ENCODE results near the gene LGALS4. TPM values are rescaled to one million over a fixed set of nuclear protein-coding genes. Genes with fewer than 3 reads are reported as not detected.
"Not testable (repeated sequence)": the region's sequence is repeated elsewhere in the genome, so short reads cannot be mapped to it uniquely, and the experiment has no call there.

The LGALS4 gene
- total RNA-seq, 2 donors from 2014 or later = 0.59 to 0.66 TPM

DNA sequence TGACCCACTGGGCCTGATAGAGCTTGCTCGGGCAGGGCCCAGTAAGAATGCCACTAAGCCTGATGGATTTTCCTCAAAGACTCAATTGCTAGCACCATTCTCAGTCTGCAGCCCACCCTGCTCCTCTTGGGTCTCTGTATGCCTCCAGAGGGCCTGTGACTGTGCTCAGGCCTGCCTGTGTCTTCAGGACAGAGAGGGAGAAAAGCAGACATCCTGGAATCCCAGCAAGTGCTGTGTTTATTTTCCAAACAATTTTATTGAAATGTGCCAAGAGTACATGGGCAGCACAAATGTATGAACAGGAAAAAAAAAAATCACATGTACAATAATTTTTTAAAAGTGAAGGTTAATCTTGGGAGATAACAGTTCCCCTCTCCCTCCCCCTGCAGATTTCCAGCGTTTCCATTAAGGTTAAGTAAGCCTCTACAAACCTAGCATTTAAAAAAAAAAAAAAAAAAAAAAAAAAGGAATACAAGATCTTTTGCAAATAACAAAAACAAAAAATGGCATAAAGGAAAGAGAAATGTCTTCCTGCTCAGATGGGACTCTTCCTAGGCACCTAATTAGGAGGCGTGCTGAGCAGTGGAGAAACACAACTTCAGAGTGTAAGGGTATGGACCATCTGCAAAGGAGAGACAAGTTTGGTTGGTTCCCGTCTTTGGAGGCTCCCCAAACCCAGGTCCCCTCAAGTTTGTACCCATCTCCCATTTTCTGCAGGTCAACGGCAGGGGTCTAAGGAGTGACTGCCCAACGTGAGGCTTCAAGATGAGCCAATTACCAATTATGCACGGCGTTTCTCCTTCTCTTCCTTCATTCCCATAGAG is 23.6 kb upstream of the LGALS4 start:
- H3K9me3 Mint-ChIP-seq = no peaks in the 10 kb centered on the region
- no peak for ATAC-seq
- H3K36me3 Mint-ChIP-seq = peaks cover 30 to 35% of the 10 kb centered on the region in 2 donors
- DNase-seq (ENCODE audit: low spot score in 2 of 2) = no peak
- peak overlapping the region; percentile 60 to 64 for H3K27ac Mint-ChIP-seq

DNA sequence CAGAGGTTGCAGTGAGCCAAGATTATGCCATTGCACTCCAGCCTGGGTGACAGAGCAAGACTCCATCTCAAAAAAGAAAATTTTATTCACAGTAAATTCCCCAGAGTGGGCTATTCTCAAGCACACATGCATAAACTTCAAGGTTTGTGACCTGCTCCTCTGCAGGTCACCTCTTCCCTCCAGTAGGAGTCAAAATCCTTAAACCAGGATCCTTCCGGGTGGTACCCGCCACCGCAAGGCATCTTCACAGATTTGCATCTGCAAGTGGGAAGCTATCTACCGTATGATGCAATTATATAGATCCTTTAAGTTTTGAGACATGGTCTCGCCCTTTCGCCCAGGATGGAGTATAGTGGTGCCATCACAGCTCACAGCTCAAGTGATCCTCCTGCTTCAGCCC is 21.8 kb upstream of the LGALS4 start:
- Mint-ChIP-seq H3K9me3 (no peaks in the 10 kb centered on the region), H3K27ac (no peak overlapping the region), H3K36me3 (peaks cover 25 to 26% of the 10 kb centered on the region in 2 donors)

DNA sequence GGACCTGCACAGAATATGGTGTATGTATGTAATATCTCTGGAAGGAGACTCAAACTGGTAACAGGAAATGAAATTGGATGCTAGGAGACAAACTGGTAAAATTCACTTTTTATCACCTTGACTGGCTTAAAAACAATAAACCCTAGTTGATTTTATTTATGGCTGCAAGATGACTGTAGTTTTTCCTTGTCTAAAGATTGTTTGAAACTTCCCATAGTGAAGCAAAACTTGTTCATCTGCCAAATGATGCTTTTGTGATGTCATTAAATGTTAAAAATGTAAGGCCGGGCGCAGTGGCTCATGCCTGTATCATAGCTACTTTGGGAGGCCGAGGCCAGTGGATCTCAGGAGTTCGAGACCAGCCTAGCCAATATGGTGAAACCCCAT is 21.4 kb upstream of the LGALS4 start:
- ATAC-seq (no peak), DNase-seq (ENCODE audit: low spot score in 2 of 2) (no peak)
- H3K27ac Mint-ChIP-seq = peak overlapping the region in 1 of 2 donors; percentile 57
- no peaks in the 10 kb centered on the region for H3K9me3 Mint-ChIP-seq
- H3K36me3 Mint-ChIP-seq = peaks cover 21% of the 10 kb centered on the region in 2 donors

More for the DNA sequence above, 21.8 kb upstream of the LGALS4 start:
- no peak for DNase-seq (ENCODE audit: low spot score in 2 of 2)
- no peak for ATAC-seq

DNA sequence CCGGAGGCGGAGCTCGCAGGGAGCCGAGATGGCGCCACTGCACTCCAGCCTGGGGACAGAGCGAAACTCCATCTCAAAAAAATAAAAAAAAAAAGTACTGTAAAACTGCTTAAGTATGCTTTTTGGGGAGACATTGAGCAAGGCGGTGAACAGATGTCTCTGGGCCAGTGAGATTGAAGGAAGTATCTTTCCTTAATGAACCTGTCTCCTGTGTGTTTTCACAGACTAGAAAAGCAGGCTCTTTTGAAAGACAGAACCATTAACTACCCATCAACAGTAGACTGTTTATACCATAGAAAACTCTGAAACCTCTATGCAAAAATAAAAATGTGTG is 20.3 kb upstream of the LGALS4 start:
- DNase-seq (ENCODE audit: low spot score in 2 of 2) (no peak), ATAC-seq (no peak)
- Mint-ChIP-seq H3K27ac (no peak overlapping the region), H3K36me3 (peaks cover 12 to 22% of the 10 kb centered on the region in 2 donors), H3K9me3 (no peaks in the 10 kb centered on the region)

DNA sequence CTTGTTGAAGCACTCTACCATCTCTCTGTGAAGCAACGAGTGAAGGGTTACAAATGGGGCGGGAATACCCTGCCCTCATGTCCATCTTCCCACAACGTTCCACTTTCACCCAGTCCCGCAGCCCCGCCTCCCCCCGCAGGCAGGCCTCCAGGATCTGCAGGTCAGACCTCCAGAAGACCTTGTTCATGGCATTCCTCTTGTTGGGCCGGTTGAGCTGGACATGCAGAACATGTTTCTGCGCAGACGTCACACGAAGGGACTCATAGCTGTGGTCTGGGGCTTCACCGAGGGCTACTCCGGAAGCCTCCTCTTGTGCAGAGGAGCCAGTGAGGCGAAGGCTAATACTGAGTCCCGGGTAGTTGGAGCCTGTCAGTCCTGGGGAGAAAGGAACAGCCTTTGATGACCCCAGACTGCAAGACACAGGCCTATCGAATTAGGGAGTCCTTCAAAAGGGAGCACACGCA is 18.4 kb upstream of the LGALS4 start:
- peaks cover 6 to 16% of the 10 kb centered on the region in 2 donors for H3K36me3 Mint-ChIP-seq
- peak in 1 of 2 donors; percentile 77 for DNase-seq (ENCODE audit: low spot score in 2 of 2)
- peak overlapping the region; percentile 94 to 97 for H3K27ac Mint-ChIP-seq
- ATAC-seq = peak; percentile 19 to 83
- H3K9me3 Mint-ChIP-seq = no peaks in the 10 kb centered on the region

DNA sequence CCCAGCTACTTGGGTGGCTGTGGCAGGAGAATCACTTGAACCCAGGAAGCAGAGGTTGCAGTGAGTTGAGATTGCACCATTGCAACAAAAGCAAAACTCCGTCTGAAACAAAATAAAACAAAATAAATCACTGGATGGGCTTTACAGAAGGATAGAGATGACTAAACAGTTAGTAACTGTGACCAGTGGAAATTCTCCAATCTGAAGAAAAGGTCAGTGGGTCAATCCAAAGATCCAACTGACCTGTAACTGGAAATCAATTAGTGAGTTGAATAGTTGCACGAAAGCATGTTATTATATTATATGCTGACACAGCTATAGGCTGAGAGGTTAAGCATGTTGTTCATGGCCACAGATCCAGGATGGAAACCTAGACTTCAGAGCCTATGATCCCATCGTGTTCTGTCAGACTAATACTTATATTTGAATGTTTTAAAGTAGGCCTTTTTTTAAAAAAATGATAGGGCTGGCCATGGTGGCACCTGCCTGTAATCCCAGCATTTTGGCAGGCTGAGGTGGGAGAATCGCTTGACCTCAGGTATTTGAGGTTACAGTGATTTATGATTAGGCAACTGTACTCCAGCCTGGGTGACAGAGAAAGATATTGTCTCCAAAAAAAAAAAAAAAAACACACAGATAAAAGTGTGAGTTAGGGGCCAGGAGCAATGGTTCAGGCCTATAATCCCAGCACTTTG is 17.4 kb upstream of the LGALS4 start:
- Mint-ChIP-seq H3K9me3 (no peaks in the 10 kb centered on the region), H3K36me3 (peaks cover 6 to 16% of the 10 kb centered on the region in 2 donors), H3K27ac (peak overlapping the region; percentile 55 to 94)
- DNase-seq (ENCODE audit: low spot score in 2 of 2) = no peak
- ATAC-seq = no peak

DNA sequence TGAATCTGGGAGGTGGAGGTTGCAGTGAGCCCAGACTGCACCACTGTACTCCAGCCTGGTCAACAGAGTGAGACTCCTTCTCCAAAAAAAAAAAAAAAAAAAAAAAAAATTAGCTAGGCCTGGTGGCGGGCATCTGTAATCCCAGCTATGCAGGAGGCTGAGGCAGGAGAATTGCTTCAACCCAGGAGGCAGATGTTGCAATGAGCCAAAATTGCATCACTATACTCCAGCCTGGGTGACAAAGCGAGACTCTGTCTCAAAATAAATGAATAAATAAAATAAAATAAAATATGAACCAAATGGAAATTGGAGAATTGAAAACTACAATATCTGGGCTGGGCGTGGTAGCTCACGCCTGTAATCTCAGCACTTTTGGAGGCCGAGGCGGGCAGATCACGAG is 16.5 kb upstream of the LGALS4 start:
- not testable (repeated sequence) for ATAC-seq; H3K9me3 Mint-ChIP-seq; DNase-seq (ENCODE audit: low spot score in 2 of 2); H3K27ac Mint-ChIP-seq
- H3K36me3 Mint-ChIP-seq = peaks cover 6 to 16% of the 10 kb centered on the region in 2 donors

DNA sequence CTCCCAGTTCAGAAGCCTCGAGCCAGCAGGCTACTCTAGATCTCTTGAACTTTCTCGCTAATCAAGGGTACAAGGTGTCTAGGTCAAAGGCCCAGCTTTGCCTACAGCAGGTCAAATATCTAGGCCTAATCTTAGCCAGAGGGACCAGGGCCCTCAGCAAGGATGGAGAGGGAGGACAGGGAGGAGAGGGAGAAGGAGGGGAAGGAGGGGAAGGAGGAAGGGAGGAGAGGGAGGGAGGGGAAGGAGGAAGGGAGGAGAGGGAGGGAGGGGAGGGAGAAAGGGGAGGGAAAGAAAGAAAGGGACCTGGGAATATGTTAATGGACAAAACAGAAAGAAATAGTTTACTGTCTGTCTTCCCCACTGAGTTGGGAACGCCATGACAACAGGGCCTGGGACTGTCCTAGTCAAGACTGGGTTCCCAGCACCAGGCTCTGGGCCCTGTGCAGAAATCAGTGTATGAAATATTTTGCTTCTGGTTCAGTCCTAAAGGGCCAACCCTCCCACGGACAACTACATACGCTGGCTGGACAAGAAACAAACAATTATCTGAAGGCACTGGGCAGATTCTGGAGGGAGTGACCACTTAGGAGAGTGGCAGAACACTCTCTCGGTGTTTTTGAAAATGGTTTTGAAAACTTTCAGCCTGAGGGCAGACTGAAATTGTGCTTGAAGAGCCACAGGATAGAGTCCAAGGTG is 14.3 kb upstream of the LGALS4 start:
- DNase-seq (ENCODE audit: low spot score in 2 of 2) = no peak
- no peak for ATAC-seq
- peak overlapping the region in 1 of 2 donors; percentile 91 for H3K27ac Mint-ChIP-seq
- H3K9me3 Mint-ChIP-seq = no peaks in the 10 kb centered on the region
- H3K36me3 Mint-ChIP-seq = peaks cover 18 to 26% of the 10 kb centered on the region in 2 donors

DNA sequence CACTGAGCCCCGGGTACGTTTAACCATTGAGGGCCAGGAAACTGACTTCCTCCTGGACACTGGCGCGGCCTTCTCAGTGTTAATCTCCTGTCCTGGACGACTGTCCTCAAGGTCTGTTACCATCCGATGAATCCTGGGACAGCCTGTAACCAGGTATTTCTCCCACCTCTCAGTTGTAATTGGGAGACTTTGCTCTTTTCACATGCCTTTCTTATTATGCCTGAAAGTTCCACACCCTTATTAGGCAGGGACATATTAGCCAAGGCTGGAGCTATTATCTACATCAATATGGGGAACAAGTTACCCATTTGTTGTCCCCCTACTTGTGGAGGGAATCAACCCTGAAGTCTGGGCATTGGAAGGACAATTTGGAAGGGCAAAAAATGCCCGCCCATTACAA is 13.2 kb upstream of the LGALS4 start:
- H3K36me3 Mint-ChIP-seq = peaks cover 13 to 24% of the 10 kb centered on the region in 2 donors
- not testable (repeated sequence) for H3K27ac Mint-ChIP-seq

DNA sequence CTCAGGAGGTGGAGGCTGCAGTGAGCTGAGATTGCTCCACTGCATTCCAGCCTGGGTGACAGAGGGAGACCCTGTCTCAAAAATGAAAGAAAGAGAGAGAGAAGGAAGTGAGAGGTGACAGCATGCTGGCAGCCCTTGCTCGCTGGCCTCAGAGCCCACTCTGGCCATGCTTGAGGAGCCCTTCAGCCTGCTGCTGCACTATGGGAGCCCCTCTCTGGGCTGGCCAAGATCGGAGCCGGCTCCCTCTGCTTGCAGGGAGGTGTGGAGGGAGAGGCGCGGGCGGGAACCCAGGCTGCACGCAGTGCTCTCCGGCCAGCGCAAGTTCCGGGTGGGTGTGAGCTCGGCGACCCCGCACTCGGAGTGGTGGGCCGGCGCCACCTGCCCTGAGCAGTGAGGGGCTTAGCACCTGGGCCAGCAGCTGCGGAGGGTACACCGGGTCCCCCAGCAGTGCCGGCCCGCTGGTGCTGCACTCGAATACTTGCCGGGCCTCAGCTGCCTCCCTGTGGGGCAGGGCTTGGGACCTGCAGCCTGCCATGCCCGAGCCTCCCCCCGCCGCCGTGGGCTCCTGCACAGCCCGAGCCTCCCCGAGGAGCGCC is 8.6 kb upstream of the LGALS4 start:
- Mint-ChIP-seq H3K36me3 (peaks cover 12 to 18% of the 10 kb centered on the region in 2 donors), H3K27ac (peak overlapping the region in 1 of 2 donors; percentile 17)
- DNase-seq (ENCODE audit: low spot score in 2 of 2); H3K9me3 Mint-ChIP-seq; ATAC-seq: not testable (repeated sequence)

More for the DNA sequence above, 13.2 kb upstream of the LGALS4 start:
- not testable (repeated sequence) for ATAC-seq; H3K9me3 Mint-ChIP-seq; DNase-seq (ENCODE audit: low spot score in 2 of 2)

DNA sequence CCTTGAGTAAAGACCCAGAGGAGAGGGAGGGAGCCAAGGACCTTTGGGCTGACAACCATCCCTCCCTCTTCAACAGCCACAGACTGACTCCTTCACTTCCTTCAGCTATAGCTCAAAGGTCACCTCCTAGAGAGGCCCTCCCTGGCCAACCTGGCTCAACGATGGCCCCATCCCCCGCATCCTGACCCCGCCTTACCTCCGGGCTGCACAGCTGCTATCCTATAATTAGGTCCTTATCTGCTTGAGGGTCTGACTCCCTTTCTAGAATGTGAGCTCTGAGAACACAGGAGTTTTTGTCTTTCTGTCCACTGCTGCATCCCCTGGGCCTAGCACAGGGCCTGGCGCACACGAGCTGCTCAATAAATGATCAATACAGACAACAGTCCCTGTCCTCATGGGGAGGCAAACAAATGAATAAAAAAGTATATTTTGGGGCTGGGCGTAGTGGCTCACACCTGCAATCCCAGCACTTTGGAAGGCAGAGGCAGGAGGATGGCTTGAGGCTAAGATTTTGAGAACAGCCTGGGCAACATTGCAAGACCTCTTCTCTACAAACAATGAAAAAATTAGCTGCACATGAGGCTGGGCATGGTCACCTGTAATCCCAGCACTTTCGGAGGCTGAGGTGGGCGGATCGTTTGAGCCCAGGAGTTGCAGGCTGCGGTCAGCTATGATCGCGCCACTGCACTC is 6.6 kb upstream of the LGALS4 start:
- DNase-seq (ENCODE audit: low spot score in 2 of 2) = no peak
- peak overlapping the region; percentile 62 to 64 for H3K27ac Mint-ChIP-seq
- no peaks in the 10 kb centered on the region for H3K9me3 Mint-ChIP-seq
- peaks cover 12 to 18% of the 10 kb centered on the region in 2 donors for H3K36me3 Mint-ChIP-seq
- no peak for ATAC-seq

DNA sequence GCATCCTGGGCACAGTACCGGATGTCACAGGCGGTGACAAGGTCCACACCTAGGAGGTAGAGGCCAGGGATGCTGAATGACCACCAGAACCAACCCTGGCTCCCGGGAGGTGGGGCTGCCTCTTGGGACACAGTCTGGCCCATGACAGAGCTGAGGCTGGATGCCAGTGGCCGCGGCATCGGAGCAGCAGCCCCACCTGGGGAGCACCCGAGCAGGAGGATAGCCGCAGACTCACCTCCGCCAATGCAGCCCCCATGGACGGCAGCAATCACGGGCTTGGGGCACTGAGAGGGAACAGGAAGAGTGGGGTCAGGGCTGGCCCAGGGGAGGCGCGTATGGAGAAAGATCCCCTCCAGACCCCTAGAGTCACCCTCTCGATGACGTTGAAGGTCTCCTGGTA is 4.3 kb upstream of the LGALS4 start:
- DNase-seq (ENCODE audit: low spot score in 2 of 2) (no peak), ATAC-seq (no peak)
- H3K9me3 Mint-ChIP-seq = no peaks in the 10 kb centered on the region

DNA sequence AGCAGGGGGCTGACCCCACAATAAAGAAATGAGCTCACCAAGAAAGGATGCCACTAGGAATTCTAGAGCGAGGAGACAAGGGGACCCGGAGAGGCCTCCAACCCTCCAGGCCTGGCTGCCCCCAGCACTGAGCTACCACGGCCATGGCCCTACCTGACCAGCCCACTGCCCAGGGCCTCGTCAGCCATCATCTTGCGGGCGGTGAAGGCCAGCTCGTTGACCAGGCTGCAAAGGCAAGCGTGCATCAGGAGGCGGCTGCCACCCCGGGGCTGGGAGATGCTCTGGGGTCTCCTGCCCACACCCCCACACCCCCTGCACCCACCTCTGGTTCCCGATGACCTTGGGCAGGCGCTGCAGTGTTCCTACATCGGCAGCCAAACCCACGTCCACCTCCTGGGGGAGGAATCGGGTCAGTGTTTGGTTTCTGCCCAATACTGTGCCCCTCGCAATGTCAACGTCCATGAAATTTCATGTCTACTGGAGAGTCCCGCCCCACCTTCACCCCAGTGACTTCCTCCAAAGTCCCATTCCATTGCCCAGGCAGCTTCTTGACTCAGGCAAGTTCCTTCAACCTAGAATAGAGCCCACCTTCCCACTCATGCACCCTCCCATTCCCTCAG is 3.5 kb upstream of the LGALS4 start:
- DNase-seq (ENCODE audit: low spot score in 2 of 2) (no peak), ATAC-seq (no peak)
- peak overlapping the region in 1 of 2 donors; percentile 81 for H3K27ac Mint-ChIP-seq
- H3K36me3 Mint-ChIP-seq = peaks cover 0 to 7% of the 10 kb centered on the region in 2 donors
- no peaks in the 10 kb centered on the region for H3K9me3 Mint-ChIP-seq

More for the DNA sequence above, 4.3 kb upstream of the LGALS4 start:
- peaks cover 0 to 7% of the 10 kb centered on the region in 2 donors for H3K36me3 Mint-ChIP-seq
- H3K27ac Mint-ChIP-seq = peak overlapping the region in 1 of 2 donors; percentile 17

DNA sequence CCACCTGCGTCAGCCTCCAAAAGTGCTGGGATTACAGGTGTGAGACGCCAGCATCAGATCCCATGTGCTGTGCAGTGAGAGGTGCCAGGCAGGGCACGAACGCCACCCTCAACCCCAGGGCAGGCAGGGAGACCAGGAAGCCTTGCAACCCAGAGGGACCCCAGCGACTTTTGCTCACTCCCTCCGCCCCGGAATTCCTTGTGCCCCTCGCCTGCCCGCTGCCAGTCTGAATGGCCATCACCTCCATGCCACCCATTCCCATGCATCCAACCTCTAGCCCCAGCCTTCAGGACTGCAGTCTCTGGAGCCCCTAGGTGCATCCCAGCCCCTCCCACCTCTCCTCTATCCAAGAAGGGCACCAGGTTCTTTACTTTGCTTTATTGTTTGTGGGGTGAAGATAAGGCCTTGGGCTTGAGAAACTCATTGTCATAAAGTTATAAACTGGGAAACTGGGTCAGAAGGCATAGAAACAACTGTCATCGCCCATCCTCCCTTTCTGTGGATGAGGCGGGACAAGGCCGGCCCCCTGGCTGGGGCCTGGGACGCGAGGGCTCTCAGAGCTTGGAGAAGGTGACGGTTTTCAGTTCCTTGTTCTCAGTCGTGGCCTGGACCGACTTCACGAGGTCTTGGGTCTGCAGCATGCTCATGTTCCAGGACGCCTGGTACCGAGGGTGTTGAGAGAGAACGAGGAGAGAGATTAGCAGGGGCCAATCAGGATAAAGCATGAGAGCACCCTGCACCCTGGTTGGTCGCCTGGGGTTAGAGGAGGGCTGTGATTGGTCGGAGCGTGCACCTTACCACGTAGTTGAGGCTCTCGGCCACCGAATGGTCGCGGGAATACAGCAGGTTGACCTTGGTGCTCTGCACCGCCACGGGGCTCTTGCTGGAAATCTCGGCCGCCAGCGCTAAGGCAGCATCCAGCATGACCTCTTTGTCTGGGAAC is 2.6 kb upstream of the LGALS4 start:
- ATAC-seq (no peak), DNase-seq (ENCODE audit: low spot score in 2 of 2) (no peak)
- no peak overlapping the region for H3K27ac Mint-ChIP-seq
- H3K9me3 Mint-ChIP-seq = no peaks in the 10 kb centered on the region
- H3K36me3 Mint-ChIP-seq = no peaks in the 10 kb centered on the region

DNA sequence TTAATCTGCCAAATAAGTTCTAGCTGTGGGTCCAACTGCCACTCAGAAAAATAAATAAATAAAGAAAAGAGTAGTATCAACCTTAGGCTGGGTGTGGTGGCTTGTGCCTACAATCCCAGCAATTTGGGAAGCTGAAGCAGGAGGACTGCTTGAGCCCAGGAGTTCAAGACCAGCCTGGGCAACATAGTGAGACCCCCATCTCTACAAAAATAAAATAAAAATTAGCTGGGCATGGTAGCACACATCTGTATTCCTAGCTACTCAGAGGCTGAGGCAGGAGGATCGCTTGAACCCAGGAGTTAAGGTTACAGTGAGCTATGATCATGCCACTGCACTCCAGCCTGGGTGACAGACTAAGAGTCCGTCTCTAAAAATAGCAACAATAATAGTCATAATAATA is 1.2 kb upstream of the LGALS4 start:
- H3K36me3 Mint-ChIP-seq; DNase-seq (ENCODE audit: low spot score in 2 of 2); ATAC-seq: not testable (repeated sequence)

More for the DNA sequence above, 1.2 kb upstream of the LGALS4 start:
- not testable (repeated sequence) for H3K27ac Mint-ChIP-seq, H3K9me3 Mint-ChIP-seq
